HG02642 (cell line): ENCODE data around the gene NDST1.

Source experiments
- ATAC-seq: cut with Tn5 transposase; IDR thresholded peaks from one replicate; pipeline ENCODE4 v1.9.1; 2021; ENCODE audit warnings: mild to moderate bottlenecking; ENCODE audit not compliant: unreplicated experiment, poor library complexity

NDST1 gene

DNA sequence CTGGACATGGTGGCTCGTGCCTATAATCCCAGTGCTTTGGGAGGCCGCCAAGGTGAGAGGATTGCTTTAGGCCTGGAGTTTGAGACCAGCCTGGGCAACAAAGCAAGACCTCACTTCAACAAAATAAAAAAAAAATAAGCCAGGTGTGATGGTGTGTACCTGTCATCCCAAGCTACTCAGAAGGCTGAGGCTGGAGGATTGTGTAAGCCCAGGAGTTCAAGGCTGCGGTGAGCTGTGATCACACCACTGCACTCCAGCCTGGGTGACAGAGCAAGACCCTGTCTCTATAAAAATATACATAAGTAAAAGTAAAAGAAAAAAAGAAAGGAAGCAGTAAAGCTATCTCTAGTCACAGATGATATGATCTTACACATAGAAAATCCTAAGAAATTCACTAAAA, 73.0 kb downstream of the NDST1 start:
- no peak for ATAC-seq

DNA sequence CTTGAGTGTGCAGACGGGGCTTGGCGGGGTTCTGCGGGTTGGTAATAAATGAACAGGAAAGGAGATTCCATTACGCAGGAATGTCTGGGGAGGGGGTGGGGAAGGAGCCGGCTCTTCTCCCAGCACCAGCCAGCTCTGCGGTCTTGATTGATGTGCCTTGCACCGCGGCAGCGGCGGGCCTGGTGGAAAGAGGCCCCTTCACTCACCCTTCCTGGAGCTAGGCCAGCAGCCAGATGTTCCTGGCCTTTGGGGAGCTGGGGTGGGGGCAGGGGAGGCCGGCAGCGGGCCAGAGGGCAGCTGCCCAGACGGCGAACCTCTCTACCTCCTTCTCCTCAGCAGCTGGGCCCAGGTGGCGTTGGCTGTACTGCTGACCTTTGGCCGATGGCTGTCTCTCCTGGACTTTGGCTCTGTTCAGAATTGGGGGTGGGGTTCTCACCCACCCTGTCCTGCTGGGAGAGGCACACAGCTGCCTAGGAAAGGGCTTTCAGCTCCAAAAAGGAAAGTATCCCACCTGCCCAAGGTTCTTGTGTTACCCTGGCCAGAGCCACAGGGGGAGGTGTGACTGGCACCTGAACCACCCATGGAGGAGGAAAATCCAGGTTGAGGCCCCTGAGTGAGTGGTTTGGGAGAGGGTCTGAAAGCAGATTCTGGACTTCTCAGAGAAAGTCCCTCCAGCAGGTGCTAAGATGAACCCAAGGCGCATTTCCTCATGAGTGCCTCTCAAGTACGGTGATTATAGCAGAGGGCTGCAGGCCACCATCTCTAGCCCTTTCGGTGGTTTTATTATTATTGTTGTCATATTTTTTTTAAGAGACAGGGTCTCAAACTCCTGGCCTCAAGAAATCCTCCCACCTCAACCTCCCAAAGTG, 74.5 kb downstream of the NDST1 start:
- no peak for ATAC-seq

- no peak for ATAC-seq
Observed at GRCh38 chr5:150583541-150584225, 75.8 kb downstream of the NDST1 start.

DNA sequence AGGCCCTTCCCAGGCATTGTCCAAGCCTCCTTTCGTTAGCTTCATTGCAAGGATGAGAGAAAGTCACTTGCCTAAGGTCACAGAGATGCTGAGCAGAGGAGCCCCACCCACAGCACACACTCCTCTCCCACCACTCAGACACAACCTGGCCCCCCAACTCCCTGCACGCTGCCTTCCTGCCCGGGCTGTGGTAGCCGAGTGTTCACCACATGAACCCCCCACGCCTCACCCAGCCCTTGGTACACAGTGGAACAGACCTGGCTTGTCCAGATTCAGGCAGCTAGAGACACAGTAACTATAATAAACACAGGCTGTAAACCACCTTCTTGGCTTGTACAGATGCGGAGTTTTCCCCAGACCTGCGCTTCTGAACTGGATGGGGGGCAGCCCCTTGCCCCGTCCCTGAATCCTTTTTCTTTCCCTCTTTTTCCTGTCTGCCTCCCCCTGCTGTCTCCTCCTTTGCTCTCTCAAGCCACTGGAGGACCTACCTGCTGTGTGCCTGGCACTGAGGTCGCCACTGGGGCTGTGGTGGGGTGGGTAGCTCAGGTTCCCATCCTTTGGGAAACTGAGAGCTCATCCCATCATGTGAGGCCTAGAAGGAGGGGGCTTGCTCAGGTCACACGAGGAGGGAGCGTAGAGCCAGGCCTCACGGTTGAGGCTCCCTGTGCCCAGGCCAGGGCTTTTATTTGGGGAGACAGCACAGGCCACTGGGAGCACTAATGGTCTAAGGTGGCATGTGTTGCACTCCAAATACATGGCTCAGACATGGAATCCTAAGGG, 76.8 kb downstream of the NDST1 start:
- no peak for ATAC-seq

GRCh38 chr5:150585781-150586341, 77.9 kb downstream of the NDST1 start:
- no peak for ATAC-seq

GRCh38 chr5:150587016-150587415, 79.1 kb downstream of the NDST1 start:
- no peak for ATAC-seq

GRCh38 chr5:150587856-150588595, 80.1 kb downstream of the NDST1 start:
- no peak for ATAC-seq

- ATAC-seq: no peak
Observed at GRCh38 chr5:150588596-150588890, 80.6 kb downstream of the NDST1 start.

DNA sequence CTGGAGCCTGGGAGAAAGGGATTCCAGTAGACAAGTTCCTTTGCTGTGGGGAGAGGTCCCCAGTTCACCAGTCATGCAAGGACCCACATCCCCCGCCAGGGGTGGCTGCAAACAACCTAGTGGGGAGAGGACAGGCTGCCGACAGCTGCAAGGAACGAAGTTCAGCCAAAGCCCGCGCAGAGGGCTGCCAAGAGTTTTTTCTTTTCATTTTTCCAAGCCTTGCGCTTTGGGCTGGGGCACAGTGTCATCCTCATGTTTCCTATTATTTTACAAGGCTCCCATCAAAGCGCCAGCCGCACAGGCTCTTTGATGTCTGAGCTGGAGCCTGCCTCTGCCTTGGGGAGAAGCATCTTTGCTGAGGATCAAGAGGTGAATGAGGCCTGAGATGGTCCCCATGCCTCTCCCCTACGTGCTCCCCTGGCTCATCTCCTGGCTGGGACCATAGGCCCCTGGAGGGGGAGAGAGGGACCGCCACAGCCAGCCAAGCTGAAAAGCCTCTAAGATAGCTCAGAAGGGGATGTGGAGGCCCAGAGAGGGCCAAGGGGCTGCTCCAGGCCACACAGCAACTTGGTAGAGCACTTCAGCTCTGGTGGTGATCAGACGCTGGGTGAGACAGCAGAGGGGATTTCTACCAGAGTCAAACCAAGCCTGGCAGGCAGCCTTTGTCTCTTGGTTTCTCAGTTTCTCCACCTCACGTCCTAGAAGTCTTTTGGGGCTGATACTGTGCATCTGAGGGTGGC, 82.1 kb downstream of the NDST1 start:
- ATAC-seq: peak; percentile 69

DNA sequence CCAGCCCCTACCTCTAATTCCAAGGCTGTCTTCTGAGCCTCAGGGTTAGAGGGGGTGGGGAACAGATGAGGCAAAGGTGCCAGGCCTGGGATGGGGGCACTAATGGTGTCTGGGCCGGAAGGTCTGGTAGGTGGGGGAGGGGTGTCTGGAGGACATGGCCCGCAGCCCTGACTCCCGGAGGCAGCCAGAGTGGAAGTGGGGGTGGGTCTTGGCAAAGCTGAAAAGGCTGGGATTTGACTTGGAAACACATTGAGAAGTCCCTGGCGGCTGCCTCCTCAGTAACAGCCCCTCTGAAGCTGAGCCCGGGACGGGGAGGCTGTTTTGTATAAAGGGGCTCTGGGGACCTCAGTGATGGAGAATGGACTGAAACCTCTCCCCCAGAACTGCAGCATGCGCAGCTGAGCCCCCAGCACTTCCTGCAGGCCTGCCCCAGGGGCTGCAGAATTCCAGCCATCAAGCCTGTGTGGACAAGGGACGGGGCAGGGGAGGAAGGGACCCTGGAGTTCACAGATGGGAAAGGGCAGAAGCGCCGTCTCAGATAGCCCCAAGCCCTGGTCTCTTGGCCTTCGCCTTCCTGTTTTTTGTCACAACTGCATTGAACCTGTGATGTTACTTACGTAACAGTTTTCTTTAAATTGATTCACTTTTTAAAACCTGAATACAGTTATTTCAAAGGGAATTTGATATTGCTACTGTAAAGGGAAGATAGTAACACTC, 83.2 kb downstream of the NDST1 start:
- ATAC-seq: no peak

- ATAC-seq: no peak
Observed at GRCh38 chr5:150593593-150593992, 85.7 kb downstream of the NDST1 start.

GRCh38 chr5:150593996-150594395, 86.1 kb downstream of the NDST1 start:
- no peak for ATAC-seq

GRCh38 chr5:150595466-150596031, 87.6 kb downstream of the NDST1 start:
- no peak for ATAC-seq

DNA sequence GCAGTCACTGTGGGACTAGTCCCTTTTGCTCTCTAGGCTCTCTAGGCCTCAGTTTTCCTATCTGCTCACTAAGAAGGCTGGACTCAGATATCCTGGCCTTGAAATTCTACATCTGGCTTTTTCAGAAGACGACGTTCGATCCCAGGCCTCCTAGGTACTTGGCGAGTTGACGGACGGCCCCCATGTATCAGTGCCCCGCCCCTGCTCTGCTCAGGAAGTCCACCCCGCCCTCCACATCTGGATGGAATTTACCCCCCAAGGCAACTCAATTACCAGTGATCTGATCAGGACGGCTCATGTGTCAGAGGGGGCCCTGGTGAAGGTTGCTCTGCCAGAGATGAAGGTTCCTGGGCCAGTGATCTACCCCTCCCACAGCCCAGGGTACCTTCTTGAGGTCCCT, 88.4 kb downstream of the NDST1 start:
- ATAC-seq: no peak

DNA sequence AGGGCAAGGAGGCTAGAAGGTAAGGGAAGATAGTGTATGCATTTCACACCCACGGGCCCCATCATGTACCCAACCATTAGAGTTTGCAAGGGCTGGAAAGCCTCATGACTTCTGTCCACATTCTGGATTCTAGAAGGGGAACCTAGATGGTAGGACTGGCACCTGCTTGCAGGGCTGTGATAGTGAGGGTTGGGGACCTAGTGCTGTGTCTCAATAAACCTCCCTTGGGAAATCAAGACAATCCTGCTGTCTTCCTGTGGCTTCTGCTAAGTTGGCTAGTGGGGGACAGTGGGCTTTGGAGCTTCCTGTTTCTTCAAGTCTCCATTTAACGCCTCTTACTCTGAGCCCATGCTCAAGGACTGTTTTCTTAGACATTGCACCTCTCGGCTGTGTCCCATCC, 88.9 kb downstream of the NDST1 start:
- ATAC-seq: no peak

- no peak for ATAC-seq
Observed at GRCh38 chr5:150598006-150598405, 90.1 kb downstream of the NDST1 start.

- no peak for ATAC-seq
Observed at GRCh38 chr5:150598821-150599273, 90.9 kb downstream of the NDST1 start.

- ATAC-seq: no peak
Observed at GRCh38 chr5:150599281-150599680, 91.3 kb downstream of the NDST1 start.
